Activated T-cell treated with anti-CD3 and anti-CD28 coated beads, Interleukin-2, amount 50 U/mL, for 1 hour (primary cell): ENCODE measurements around the gene TOM1L2.
"Not testable (repeated sequence)": the region's sequence is repeated elsewhere in the genome, so short reads cannot be mapped to it uniquely, and the experiment has no call there.

Experiments used
- DNase-seq: peaks from one replicate; pipeline ENCODE4 v3.0.0-alpha.2; 2020

Gene TOM1L2

DNA sequence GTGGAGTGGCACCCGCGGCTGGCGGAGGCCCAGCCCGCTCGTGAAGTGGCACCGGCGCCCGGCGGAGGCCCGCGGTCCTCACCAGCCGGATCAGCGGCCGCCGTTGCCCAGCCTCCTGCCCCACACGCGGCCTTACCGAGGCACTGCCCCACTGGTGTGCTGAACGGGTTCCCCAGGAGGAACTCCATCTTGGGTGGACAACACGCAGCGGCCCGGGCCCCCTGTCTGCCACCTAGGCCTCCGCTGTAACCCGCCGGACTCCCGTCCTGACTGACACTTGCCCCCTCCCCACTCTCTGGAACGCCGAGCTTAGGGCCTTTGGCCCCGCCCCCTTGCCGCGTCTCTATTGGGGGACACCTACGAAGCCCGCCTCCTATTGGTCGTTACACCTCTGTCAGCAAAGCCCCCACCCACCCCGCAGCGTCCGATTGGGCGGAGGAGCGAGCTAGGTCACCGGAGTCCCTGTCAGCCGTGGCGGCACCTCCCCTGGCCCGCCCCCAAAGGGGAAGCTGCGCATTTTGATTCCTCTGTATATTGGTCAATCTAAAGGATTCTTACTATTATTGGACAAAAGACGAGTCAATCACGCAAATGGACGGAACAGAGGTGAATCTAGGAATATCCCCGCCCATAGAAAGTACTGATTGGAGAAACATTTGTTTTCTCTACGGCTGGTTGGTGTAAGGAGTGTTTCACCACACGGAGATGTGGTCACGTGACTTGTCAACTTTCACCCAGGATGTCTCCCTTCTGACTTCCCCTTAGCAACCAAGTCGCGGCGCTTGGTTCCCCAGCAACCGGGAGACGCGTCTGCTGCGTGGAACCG, at the start of gene TOM1L2, which contains the start of gene DRC3:
TSS of gene TOM1L2 (minus strand) at position 275 of the 826 bp plus-strand sequence. CDS start at position 188, 87 bp downstream.
TSS of gene DRC3 (plus strand) at position 737 of the 826 bp plus-strand sequence. CDS start 4,737 bp downstream, outside the sequence.
- peak; percentile 98 for DNase-seq

DNA sequence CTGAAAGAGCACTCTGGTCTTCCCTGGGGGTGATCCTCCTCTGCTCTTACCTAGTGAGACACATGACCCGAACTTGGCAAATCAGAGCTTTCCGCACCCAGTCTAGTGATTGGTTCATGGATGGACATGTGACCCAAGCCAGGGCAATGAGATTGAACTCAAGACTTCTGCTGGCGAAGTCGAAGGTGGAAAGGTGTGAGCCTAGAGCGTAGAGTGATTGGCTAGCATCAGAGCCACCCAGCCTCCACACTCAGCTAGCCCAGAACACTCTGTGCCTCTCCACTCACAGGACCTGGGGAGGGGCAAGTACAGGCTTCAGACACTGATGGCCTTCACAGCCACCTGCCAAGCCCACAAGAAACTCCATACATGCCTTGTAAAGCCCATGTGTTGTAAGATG, 49.2 kb upstream of the TOM1L2 start:
- no peak for DNase-seq

DNA sequence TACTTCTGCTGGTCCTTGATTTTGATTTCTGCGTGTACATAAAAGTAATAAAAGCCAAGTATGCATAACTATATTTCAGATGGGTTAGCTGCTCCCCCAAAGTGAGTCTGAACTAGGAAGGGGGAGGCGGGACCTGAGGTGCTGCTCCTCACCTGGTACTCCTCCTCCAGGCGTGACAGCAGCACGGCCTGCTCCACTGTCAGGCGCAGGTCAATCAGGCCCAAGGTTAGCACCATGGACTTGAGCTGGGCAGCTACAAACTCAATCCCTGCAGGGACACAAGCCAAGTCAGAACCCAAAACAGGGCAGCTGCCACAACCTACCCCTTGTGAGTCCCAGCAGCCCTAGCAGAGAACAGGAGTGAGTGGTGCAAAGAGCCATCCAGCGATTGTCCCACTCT, 48.8 kb upstream of the TOM1L2 start:
- DNase-seq = no peak

DNA sequence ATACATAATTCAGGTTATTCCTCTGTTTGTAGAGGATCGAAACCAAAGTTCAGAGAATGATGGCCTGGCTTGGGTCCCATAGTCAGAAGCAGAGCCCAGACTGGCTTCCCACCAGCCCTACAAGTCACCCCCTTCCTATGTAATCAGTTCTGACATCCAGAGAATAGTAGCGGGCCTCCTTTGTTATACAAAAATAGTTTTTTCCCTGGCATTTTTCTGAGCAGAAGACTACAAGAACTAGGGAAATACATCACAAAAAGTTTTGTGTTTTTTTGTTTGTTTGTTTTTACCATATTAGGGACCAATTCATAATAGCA, 47.6 kb upstream of the TOM1L2 start:
- DNase-seq = no peak

DNA sequence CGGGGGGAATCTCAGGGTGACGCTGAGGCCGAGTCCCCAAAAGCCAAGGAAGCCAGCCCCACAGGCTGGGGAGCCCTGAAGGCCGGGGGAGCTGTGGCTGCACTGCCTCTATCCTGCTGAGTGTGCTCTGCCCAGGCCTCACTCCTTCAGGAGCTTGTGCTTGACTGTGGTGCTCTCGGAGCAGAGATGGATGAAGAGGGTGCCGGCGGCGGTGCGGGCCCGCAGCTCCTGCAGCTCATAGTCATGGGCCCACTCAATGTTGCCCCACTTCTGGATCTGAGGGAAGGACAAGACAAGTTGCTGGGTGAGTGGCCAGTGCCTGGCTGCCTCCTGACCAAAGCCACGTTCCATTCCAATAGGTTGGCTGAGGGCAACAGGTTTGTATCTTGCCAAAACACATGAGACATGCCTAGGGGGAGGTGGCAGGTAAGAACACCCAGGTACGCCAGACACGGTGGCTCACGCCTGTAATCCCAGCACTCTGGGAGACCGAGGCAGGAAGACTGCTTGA, 46.3 kb upstream of the TOM1L2 start:
- no peak for DNase-seq

- no peak for DNase-seq
Measured at GRCh38 chr17:18017958-18018357, 45.8 kb upstream of the TOM1L2 start.

DNA sequence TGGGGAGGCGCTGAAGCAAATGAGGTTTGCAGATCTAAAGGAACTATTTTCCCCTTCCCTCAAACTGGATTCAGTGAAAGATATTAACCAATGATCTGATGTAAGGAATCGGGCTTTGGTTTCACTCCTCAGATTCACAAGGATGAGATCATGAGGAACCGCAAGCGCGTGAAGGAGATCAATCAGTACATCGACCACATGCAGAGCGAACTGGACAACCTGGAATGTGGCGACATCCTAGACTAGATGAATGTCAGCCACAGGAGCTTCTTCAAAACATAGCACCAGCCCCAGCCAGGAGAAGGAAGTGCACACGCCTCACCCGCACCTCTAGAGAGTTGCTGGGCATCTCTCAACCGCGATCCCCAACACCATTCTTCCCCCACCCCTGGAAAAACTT, 44.2 kb upstream of the TOM1L2 start:
- no peak for DNase-seq

GRCh38 chr17:18015593-18015992, 43.4 kb upstream of the TOM1L2 start:
- DNase-seq = no peak

GRCh38 chr17:18014006-18014405, 41.8 kb upstream of the TOM1L2 start:
- no peak for DNase-seq

DNA sequence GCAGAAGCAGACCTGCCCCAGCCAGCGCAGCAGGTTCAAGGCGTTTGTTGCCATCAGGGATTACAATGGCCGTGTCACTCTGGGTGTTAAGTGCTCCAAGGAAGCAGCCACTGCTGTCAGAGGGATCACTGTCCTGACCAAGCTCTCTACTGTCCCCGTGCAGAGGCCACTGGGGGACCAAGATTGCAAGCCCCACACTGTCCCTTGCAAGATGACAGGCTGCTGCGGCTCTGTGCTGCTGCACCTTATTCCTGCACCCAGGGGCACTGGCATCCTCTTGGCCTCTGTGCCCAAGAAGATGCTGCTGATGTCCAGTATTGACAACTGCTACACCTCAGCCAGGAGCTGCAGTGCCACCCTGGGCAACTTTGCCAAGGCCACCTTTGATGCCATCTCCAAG, 39.1 kb upstream of the TOM1L2 start:
- DNase-seq = no peak

DNA sequence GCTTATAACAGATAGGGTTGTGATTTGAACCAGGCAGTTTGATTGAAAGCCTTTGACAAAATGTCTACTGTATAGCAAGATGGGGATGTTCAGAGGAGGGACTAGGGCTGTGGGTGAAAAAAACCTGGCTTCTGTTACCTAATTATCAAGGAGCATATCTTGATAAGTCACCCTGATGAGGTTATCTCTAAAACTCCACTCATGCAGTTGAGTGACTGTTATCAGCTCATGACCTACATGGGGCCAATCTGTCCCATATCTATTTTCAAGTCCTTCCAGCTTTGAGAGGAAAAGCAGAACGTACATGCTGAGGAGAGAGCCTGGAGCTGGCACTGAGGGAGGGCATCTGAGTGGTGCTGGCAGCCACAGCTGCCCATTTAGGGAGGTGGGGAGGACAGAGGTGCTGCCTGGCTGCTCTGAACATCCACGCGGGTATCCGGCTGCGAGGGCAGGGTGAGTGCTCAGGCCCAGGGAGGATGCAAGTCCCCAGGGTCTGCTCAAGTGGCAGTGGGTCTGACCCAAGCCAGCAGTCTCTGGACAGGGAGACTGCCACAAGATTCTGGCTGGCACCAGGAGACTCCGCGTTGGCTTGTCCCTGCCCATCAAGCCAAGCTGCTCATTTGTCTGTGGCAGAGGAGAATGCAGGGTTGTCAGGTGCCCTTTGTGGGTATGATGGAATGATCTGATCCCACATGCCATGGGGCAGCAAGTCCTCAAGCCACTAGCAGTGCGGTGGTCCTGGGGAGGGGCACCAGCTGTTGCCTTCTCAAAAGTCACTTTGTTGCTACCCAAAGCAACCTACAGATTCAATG, 37.6 kb upstream of the TOM1L2 start:
- no peak for DNase-seq

- no peak for DNase-seq
Measured at GRCh38 chr17:18008496-18009268, 36.5 kb upstream of the TOM1L2 start.

DNA sequence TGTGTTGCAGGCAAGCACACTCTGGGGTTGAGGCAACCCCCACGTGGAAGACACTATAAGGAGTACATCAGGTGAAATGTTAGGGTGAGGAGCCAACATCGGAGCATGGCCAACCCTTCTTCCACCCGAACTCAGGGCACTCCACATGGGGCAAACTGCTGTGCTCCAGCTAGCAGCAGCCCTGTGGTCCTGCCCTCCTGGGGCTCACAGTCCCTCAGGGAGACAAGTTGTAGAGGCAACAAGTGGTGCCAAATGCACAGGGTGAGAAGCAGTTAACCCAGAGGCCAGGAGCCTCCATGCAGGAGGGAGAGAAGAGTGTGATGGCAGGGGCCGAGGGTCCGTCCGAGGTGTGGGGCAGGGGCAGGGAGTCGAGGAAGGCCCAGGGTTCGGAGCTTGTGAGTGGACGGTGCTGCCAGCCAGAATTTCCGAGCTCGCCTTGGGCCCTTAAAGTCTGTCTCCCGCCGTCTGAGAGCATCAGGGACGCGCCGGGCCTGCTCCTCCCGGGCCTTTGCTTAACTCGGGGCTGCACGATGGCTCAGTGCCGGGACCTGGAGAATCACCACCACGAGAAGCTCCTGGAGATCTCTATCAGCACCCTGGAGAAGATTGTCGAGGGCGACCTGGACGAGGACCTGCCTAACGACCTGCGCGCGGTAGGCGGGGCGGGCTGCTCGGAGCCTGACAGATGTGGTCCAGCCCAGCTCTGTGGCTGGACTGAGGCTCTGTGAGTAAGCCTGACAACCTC, 34.5 kb upstream of the TOM1L2 start:
- no peak for DNase-seq

DNA sequence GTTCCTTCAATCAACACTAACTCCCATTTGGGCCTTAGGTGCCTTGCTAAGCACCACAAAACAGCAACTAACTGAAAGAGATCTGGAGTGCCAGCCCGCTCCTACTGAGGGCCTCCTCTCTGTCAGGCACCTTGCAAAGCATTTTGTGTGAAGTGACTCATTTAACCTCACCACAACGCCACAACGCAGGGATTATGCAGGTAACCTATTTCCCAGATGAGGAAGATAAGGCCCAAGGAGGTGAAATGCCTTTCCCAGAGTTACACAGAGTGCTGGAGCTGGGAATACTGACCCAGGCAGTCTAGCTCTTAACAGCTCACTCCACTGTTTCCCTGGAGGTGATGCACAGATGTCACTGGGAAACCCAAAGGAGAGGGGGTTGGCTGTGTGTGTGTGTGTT, 33.3 kb upstream of the TOM1L2 start:
- DNase-seq = no peak

- no peak for DNase-seq
Measured at GRCh38 chr17:18004884-18005305, 32.7 kb upstream of the TOM1L2 start.

GRCh38 chr17:18004345-18004744, 32.1 kb upstream of the TOM1L2 start:
- DNase-seq = no peak

- no peak for DNase-seq
Measured at GRCh38 chr17:18002171-18002570, 30.0 kb upstream of the TOM1L2 start.

DNA sequence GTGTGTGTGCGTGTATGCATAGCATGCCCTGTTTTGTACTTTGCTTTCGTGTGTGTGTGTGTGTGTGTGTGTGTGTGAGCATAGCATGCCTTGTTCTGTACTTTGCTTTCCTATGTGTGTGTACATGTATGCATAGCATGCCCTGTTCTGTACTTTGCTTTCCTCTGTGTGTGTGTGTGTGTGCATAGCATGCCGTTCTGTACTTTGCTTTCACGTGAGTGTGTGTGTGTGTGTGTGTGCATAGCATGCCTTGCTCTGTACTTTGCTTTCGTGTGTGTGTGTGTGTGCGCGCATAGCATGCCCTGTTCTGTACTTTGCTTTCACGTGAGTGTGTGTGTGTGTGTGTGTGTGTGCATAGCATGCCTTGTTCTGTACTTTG, 27.8 kb upstream of the TOM1L2 start:
- no peak for DNase-seq

- no peak for DNase-seq
Measured at GRCh38 chr17:17999364-18000029, 27.3 kb upstream of the TOM1L2 start.

DNA sequence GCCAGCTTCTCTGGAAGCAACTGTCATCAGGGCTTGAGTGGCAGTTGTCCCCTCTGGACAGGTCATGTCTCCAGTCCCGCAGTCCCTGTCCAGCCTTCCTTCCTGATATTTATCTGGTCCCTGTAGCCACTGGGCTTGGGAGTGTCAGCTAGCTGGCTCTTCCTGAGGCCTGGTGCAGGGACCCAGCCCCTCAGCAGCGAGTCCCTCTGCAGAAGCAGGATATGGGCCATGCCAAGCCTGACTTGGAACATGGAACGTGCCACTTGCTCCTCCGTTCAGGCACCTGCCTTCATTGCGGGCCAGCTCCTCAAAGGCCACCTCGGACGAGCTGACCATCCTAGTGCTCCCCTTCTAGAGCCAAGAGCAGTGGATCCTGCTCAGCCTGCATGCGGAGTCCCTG, 26.7 kb upstream of the TOM1L2 start:
- no peak for DNase-seq

DNA sequence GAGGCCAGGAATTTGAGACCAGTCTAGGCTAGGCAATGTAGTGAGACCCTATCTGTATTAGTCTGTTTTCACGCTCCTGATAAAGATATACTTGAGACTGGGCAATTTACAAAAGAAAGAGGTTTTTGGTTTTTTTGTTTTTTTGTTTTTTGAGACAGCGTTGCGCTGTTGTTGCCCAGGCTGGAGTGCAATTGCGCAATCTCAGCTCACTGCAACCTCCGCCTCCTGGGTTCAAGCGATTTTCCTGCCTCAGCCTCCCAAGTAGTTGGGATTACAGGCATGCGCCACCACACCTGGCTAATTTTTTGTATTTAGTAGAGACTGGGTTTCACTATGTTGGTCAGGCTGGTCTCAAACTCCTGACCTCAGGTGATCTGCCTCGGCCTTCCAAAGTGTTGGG, 23.7 kb upstream of the TOM1L2 start:
- DNase-seq = not testable (repeated sequence)
